Measurements from ENCODE around the gene BCL6.

The BCL6 gene

GRCh38 chr3:187745201-187746058 is at the start of gene BCL6:
Gene BCL6 (minus strand): TSS chr3:187745468. CDS start chr3:187733693, 11,775 bp downstream.
- peak; percentile 94 for DNase-seq

- DNase-seq, result no peak
Observed at GRCh38 chr3:187794731-187795130, 49.5 kb upstream of the BCL6 start.

- DNase-seq, result no peak
Observed at GRCh38 chr3:187793618-187794017, 48.4 kb upstream of the BCL6 start.

- DNase-seq, result no peak
Observed at GRCh38 chr3:187792521-187792920, 47.3 kb upstream of the BCL6 start.

GRCh38 chr3:187789872-187790271 is 44.6 kb upstream of the BCL6 start:
- DNase-seq, result no peak

GRCh38 chr3:187788984-187789857 is 44.0 kb upstream of the BCL6 start:
- no peak for DNase-seq

- no peak for DNase-seq
Observed at GRCh38 chr3:187783098-187783497, 37.8 kb upstream of the BCL6 start.

- DNase-seq, result no peak
Observed at GRCh38 chr3:187782006-187782405, 36.7 kb upstream of the BCL6 start.

GRCh38 chr3:187781001-187781400 is 35.7 kb upstream of the BCL6 start:
- DNase-seq, result no peak

- DNase-seq, result no peak
Observed at GRCh38 chr3:187778726-187779125, 33.5 kb upstream of the BCL6 start.

GRCh38 chr3:187777331-187777941 is 32.2 kb upstream of the BCL6 start:
- no peak for DNase-seq

- no peak for DNase-seq
Observed at GRCh38 chr3:187775549-187775948, 30.3 kb upstream of the BCL6 start.

GRCh38 chr3:187774185-187774789 is 29.0 kb upstream of the BCL6 start:
- no peak for DNase-seq

GRCh38 chr3:187773233-187774184 is 28.2 kb upstream of the BCL6 start:
- no peak for DNase-seq

- no peak for DNase-seq
Observed at GRCh38 chr3:187770224-187770623, 25.0 kb upstream of the BCL6 start.

GRCh38 chr3:187769771-187770170 is 24.5 kb upstream of the BCL6 start:
- no peak for DNase-seq

GRCh38 chr3:187767266-187768012 is 22.2 kb upstream of the BCL6 start:
- DNase-seq, result no peak

GRCh38 chr3:187765342-187765741 is 20.1 kb upstream of the BCL6 start:
- no peak for DNase-seq

GRCh38 chr3:187763850-187764648 is 18.8 kb upstream of the BCL6 start:
- DNase-seq, result no peak

GRCh38 chr3:187762792-187763191 is 17.5 kb upstream of the BCL6 start:
- DNase-seq, result no peak

Measured in NCI-H82 (cell line).